Mammary epithelial cell (primary cell): ENCODE results near the gene PDE1C.

Source experiments
- EZH2 ChIP-seq: IDR thresholded peaks from 2 replicates; pipeline ENCODE4 v1.6.1; 2012; ENCODE audit warnings: low read length, inconsistent platforms, borderline replicate concordance
- TF ChIP-seq, protein P1 (sequence below), 2 donors: IDR thresholded peaks in 1 of 2; conservative IDR thresholded peaks in 1 of 2; 2 replicates each; pipeline ENCODE4 v1.5.1; 2011 to 2012; ENCODE audit warnings: inconsistent platforms in 2 of 2, low read length in 2 of 2, mild to moderate bottlenecking in 2 of 2, control low read depth in 1 of 2, low read depth in 1 of 2; ENCODE audit not compliant: insufficient read depth in 1 of 2; ENCODE audit errors: extremely low read depth in 1 of 2

DNA sequence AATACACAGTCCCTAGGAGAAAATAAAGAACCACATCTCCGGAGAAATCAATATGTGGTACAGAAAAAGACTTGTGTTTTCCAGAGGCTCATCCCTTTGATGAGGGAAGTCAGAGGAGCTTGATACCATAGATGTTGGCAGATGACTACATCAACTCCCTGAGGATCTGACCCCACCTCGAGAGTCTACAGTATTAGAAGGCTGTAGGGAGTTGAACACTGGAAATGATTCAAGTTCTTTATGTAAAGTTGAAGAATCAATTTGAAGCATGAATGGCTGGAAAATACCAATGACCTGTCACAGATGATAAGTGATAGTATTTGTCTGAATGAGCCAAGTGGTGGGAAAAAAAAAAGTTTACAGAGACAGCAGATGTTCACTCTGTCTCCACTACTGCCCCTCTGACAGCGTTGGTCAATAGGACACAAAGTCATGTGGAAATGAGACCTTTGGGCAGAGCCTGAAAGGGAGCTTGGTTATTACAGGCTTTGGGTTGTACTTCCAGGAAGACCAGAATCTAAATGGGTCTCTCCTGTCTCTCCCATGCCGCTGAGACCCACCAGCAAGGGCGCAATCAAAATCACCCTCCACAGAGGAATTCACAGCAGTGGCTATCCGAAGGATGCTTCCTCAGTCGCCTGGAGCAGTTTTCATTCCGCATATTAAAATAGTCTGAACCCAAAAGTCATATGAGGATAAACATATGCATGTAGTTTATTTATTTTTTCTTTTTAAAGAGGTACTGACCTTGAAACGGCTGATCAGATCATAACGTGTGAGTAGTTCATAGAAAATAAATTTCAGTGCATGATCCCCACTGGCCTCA, 197.4 kb downstream of the PDE1C start:
- TF ChIP-seq, protein P1, sequence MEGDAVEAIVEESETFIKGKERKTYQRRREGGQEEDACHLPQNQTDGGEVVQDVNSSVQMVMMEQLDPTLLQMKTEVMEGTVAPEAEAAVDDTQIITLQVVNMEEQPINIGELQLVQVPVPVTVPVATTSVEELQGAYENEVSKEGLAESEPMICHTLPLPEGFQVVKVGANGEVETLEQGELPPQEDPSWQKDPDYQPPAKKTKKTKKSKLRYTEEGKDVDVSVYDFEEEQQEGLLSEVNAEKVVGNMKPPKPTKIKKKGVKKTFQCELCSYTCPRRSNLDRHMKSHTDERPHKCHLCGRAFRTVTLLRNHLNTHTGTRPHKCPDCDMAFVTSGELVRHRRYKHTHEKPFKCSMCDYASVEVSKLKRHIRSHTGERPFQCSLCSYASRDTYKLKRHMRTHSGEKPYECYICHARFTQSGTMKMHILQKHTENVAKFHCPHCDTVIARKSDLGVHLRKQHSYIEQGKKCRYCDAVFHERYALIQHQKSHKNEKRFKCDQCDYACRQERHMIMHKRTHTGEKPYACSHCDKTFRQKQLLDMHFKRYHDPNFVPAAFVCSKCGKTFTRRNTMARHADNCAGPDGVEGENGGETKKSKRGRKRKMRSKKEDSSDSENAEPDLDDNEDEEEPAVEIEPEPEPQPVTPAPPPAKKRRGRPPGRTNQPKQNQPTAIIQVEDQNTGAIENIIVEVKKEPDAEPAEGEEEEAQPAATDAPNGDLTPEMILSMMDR (conservative IDR thresholded peaks at IDR 0.05 in 1 of 2, IDR thresholded peaks at IDR 0.05 in 1 of 2; ENCODE audit: extremely low read depth in 1 of 2, insufficient read depth in 1 of 2, low read depth in 1 of 2, low read length in 2 of 2): no peak
- no peak for TF ChIP-seq EZH2
